NCI-H510A (cell line): ENCODE data around the gene CHRNA4.

ENCODE experiments used
- DNase-seq: peaks from one replicate; lab custom pipeline; 2025; lab: John Stamatoyannopoulos, UW

Gene CHRNA4

GRCh38 chr20:63320041-63320511, 41.1 kb downstream of the CHRNA4 start:
- DNase-seq: no peak

DNA sequence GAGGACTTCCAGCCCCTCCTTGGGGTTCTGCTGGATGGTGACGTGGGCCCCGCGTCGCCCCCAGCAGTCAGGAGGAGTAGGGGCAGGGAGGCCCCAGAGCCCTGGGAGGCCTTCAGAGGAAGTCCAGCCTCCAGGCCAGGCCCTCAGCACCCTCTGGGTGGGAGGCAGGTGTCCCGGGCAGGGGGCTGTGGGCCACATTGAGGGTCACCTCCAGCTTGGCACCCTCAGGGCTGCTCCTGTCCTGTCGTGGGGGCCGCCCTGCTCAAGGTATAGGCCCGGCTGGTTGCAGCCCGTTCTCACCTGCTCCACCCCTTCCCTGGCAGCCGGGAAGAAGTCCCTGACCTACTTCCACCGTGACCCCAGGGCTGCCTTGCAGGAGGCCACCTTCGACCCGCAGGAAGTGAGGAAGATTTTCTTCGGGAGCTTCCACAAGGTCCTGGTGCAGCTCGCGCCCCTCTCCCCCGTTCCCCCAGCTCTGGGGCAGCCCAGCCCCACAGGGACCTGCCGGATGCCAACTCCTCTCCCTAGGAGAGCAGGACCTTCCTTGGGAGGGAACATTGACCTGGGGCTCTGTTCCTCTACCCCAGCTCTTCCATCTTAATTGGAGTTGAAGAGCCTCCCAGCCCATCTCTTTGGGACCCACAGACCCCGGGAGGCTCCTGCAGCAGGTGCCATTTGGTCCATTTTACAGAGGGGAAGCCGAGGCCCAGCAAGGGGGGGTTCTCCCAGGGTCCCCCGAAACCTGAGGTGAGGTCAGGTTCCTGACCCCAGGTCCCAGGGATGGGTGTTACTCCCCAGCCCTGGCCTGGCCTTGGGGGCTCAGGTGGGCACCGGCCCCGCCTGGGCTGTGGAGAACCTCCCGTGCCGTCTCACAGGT, 41.7 kb downstream of the CHRNA4 start:
- no peak for DNase-seq

DNA sequence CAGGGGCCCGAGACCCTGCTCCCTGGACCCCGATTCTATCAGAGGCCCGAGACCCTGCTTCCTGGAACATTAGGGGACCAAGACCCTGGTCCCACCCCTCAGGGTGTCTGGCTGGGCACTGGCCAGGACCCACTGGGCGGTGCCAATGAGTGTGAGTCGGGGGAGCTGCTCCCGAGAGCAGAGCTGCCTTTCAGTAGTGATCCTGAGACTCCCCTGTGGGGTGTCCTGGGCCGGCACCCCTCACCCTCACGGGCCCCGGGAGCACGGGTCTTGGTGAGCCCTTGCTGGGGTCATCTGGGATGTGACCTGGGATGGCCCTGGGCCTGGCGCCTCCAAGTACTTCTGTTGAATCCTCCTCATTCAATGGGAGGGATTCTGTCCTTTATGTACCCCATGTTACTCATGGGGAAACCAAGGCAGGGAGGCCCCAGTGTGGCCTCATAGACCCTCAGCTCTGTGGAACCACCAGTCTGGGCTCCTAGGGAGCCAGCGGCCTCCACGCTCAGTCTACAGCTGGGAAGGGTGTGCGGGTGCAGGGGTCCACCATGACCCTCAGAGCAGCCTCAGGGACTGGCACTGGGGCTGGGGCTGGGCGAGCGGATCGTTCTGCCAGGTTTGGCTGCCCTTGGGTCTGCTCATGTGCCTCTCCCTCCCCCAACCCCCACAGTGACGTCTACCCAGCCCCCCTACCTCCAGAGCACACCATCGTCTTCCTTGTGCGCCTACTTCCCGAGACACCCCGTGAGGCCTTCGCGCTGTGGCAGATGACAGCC, 42.6 kb downstream of the CHRNA4 start:
- DNase-seq: no peak

DNA sequence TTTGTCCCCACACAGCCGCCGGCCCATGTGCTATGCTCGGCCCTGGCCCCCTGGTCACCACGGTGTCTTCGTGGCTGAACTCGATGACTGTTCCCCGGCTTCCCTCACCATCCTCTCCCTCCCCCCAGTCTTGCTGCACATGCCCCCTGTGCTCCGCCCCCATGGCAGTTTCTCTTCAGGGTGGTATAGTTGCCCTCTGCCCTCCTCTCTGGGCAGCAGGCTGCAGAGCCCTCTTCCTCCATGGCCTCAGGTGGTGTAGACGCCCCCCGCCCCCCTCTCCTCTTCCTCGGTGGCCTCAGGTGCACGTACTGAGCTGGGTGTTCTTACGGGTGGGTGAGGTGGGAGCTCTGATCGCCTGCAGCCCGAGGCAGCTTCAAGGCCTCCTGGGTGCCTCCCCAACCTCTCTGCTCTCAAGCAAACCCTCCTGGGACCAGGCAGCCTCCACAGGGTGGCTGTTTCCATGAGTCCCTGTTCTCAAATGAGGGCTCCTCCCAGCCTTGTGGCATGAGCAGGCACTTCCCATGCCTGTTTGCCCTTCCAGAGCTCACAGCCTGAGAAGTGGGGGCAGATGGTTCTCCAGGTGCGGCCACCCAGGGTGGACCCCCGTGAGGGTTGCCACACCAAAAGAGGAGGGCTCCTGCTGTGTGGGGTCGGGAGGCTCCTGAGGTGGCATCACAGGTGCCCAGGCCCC, 43.4 kb downstream of the CHRNA4 start:
- DNase-seq: no peak

DNA sequence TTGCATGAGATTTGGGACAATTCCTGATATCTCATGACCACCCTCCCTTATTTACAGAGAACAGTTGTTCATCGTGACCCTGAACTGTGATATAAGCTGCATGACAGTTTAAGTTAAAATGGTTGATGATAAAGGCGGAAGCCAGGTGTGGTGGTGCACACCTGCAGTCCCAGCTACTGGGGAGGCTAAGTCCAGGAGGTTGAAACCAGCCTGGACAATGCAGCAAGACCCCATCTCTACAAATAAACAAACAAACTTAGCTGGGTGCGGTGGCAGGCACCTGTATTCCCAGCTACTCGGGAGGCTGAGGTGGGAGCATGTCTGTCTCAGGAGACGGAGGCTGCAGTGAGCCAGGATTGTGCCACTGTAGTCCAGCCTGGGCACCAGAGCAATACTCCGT, 44.1 kb downstream of the CHRNA4 start:
- DNase-seq: no peak

GRCh38 chr20:63316502-63316921, 44.6 kb downstream of the CHRNA4 start:
- no peak for DNase-seq

DNA sequence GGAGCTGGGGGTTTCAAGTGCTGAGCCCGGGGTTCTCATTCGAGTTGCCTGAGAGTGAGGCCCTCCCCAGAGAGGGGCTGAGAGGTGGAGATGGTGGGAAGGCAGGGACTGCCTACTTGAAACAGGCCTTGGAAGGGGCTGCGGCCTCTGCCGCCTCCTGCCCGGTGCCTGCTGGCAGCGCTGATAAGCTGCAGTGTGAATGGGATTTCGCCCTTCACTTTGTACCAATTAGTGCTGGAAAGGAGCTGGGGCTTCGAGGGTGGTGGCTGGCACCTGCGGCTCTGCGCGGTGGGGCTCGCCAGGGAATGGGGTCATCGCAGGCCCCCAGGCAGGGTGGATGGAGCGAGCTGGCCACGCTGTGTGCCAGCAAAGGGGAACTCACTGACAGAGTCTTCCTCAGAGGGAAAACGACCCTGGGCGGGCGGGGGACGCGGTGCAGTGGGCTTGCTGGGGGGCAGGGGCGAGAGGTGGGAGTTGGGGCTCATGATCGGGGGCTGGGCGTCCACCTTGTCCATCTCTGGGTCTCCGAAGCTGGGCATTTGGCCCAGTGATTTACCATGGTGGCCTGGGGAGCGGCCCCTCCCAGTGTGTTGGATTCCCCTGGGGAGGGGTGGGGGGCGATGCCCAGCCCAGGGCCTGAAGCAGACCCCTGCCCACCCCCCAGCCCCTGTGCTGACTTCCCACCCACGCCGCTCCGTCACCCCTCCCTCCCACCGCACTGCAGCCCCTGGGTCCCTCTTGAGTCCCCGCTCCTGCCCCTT, 45.2 kb downstream of the CHRNA4 start:
- DNase-seq: no peak

GRCh38 chr20:63315240-63315689, 45.9 kb downstream of the CHRNA4 start:
- DNase-seq: no peak

GRCh38 chr20:63314566-63315239, 46.4 kb downstream of the CHRNA4 start:
- no peak for DNase-seq

- DNase-seq: no peak
Observed at GRCh38 chr20:63314015-63314471, 47.1 kb downstream of the CHRNA4 start.

GRCh38 chr20:63313349-63314014, 47.7 kb downstream of the CHRNA4 start:
- no peak for DNase-seq

DNA sequence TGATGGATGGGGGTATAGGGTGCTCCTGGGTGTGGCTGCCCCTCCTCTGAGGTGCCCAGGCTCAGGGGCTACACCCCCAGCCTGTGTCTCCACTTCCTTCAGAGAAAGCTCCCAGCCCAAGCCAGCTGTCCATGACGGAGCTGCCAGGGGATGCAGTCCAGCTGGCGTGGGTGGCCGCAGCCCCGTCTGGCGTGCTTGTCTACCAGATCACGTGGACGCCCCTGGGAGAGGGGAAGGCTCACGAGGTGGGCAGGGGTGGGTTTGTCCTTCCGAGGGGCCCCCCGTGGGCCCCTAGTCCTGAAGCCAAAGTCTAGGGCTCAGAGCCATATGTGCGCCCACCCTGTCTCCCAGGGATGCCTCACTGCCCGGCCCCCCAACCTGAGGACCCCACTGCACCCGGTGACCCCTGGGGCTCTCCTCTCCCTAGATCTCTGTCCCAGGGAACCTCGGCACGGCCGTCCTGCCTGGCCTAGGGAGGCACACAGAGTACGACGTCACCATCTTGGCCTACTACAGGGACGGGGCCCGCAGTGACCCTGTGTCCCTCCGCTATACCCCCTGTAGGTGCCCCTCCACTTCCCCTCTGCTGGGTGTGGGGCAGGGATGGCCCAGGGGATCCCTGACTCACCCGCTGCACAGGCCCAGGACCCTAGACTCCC, 48.3 kb downstream of the CHRNA4 start:
- DNase-seq: no peak

- no peak for DNase-seq
Observed at GRCh38 chr20:63312273-63312672, 48.9 kb downstream of the CHRNA4 start.

- no peak for DNase-seq
Observed at GRCh38 chr20:63311833-63312243, 49.3 kb downstream of the CHRNA4 start.

DNA sequence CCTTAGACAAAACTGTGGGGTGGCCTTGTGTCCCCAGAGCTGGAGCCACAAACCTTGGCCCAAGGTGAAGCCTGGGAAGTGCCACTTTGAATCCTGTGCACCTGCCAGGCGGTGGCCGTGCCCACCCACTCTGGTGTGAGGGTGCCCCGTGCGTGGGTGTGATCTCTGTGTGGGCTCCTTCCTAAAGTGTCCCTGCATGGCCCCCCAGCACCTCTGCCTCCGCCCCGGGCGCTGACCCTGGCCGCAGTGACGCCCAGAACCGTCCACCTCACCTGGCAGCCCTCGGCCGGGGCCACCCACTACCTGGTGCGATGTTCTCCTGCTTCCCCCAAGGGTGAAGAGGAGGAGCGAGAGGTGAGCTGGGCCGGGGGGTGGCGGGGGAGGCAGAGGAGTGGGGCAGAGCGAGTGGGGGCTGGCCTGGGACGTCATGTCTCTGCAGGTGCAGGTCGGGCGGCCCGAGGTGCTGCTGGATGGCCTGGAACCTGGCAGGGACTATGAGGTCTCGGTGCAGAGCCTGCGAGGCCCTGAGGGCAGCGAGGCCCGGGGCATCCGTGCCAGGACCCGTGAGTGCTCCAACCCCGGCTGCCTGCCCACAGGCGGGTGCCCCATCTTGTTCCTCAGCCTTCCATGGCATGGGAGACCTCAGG, 49.8 kb downstream of the CHRNA4 start:
- no peak for DNase-seq

- no peak for DNase-seq
Observed at GRCh38 chr20:63310265-63310991, 50.7 kb downstream of the CHRNA4 start.

DNA sequence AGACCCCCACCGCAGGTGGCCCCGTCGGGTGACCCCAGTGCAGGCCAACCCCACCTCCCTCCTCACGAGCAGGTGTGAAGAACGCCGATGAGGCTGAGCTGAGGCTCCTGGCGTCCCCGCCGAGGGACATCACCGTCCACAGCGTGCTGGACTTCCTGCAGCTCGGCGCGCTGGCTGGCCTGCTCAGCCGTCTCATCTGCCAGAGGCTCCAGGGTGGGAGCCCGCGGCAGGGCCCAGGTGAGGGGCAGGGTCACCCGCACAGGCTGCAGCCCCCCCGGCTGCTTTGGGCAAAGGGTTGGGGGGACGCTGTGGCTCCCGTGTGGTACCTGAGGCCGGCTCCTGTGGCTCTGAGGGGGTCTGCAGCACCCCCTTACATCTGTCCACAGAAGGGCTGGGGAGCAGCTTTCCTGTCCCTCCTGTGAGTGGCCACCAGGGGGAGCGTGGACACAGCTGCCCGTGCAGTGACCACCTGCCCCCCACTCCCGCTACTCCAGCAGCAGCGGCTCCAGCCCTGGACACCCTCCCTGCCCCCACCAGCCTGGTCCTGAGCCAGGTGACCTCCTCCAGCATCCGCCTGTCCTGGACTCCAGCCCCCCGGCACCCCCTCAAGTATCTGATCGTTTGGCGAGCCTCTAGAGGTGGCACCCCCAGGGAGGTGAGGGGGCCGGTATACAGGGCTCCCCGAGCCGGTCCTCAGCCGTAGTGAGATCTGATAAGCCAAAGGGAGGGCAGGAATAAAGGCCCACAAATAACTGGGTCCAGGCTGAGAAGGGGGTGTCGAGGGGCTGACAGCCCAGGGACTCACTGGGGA, 51.7 kb downstream of the CHRNA4 start:
- DNase-seq: no peak
